GM23248 (cell line): ENCODE data around the gene VSIG8.

Experiments used
- EZH2 ChIP-seq: fragments of 200-600 bp; sonication (generic); IDR thresholded peaks from 2 replicates; pipeline ENCODE4 v1.6.1; 2018; ENCODE audit warnings: antibody characterized with exemption, mild to moderate bottlenecking; ENCODE audit not compliant: insufficient read depth, poor library complexity, severe bottlenecking
- EZH2phosphoT487 ChIP-seq: fragments of 200-600 bp; sonication (generic); IDR thresholded peaks from 2 replicates; pipeline ENCODE4 v1.6.1; 2018; ENCODE audit warnings: antibody characterized with exemption, moderate library complexity, mild to moderate bottlenecking, low read depth; ENCODE audit not compliant: insufficient read depth

- no peak for TF ChIP-seq EZH2phosphoT487
- TF ChIP-seq EZH2 = no peak
Observed at GRCh38 chr1:159817276-159818041, 45.0 kb downstream of the VSIG8 start.
